Ishikawa (cell line): ENCODE data around the gene NOL4L.

Source experiments
- CEBPB ChIP-seq: IDR thresholded peaks from 2 replicates; pipeline ENCODE4 v1.6.1; 2012
- CREB1 ChIP-seq: IDR thresholded peaks from 2 replicates; pipeline ENCODE4 v1.6.1; 2012; ENCODE audit warnings: low read depth
- EGR1 ChIP-seq: IDR thresholded peaks from 2 replicates; pipeline ENCODE4 v1.6.1; 2012
- EP300 ChIP-seq: IDR thresholded peaks from 2 replicates; pipeline ENCODE4 v1.6.1; 2012; ENCODE audit warnings: borderline replicate concordance
- FOXM1 ChIP-seq: IDR thresholded peaks from 2 replicates; pipeline ENCODE4 v1.6.1; 2012; ENCODE audit warnings: low read depth, borderline replicate concordance
- MAX ChIP-seq: IDR thresholded peaks from 2 replicates; pipeline ENCODE4 v1.6.1; 2012
- NFIC ChIP-seq: IDR thresholded peaks from 2 replicates; pipeline ENCODE4 v1.6.1; 2012
- RAD21 ChIP-seq: IDR thresholded peaks from 2 replicates; pipeline ENCODE4 v1.6.1; 2012; ENCODE audit warnings: low read depth
- TAF1 ChIP-seq: IDR thresholded peaks from 2 replicates; pipeline ENCODE4 v1.6.1; 2012; ENCODE audit warnings: low read depth, mild to moderate bottlenecking
- TCF12 ChIP-seq: IDR thresholded peaks from 2 replicates; pipeline ENCODE4 v1.6.1; 2012; ENCODE audit warnings: low read depth
- TEAD4 ChIP-seq: IDR thresholded peaks from 2 replicates; pipeline ENCODE4 v1.6.1; 2012
- YY1 ChIP-seq: IDR thresholded peaks from 2 replicates; pipeline ENCODE4 v1.6.1; 2012; ENCODE audit warnings: low read depth
- ZBTB7A ChIP-seq: IDR thresholded peaks from 2 replicates; pipeline ENCODE4 v1.6.1; 2012; ENCODE audit warnings: low read depth
- TF ChIP-seq, protein P1 (sequence below): IDR thresholded peaks from 2 replicates; pipeline ENCODE4 v1.6.1; 2012
- TF ChIP-seq, protein P2 (sequence below): IDR thresholded peaks from 2 replicates; pipeline ENCODE4 v1.6.1; 2012; ENCODE audit warnings: low read depth, mild to moderate bottlenecking

NOL4L gene

GRCh38 chr20:32581839-32582658 is 3.1 kb downstream of the NOL4L start:
- TF ChIP-seq, protein P1, sequence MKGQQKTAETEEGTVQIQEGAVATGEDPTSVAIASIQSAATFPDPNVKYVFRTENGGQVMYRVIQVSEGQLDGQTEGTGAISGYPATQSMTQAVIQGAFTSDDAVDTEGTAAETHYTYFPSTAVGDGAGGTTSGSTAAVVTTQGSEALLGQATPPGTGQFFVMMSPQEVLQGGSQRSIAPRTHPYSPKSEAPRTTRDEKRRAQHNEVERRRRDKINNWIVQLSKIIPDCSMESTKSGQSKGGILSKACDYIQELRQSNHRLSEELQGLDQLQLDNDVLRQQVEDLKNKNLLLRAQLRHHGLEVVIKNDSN, result no peak
- TF ChIP-seq EGR1, result no peak
- TF ChIP-seq CREB1, result no peak
- TF ChIP-seq RAD21, result no peak
- TF ChIP-seq, protein P2, sequence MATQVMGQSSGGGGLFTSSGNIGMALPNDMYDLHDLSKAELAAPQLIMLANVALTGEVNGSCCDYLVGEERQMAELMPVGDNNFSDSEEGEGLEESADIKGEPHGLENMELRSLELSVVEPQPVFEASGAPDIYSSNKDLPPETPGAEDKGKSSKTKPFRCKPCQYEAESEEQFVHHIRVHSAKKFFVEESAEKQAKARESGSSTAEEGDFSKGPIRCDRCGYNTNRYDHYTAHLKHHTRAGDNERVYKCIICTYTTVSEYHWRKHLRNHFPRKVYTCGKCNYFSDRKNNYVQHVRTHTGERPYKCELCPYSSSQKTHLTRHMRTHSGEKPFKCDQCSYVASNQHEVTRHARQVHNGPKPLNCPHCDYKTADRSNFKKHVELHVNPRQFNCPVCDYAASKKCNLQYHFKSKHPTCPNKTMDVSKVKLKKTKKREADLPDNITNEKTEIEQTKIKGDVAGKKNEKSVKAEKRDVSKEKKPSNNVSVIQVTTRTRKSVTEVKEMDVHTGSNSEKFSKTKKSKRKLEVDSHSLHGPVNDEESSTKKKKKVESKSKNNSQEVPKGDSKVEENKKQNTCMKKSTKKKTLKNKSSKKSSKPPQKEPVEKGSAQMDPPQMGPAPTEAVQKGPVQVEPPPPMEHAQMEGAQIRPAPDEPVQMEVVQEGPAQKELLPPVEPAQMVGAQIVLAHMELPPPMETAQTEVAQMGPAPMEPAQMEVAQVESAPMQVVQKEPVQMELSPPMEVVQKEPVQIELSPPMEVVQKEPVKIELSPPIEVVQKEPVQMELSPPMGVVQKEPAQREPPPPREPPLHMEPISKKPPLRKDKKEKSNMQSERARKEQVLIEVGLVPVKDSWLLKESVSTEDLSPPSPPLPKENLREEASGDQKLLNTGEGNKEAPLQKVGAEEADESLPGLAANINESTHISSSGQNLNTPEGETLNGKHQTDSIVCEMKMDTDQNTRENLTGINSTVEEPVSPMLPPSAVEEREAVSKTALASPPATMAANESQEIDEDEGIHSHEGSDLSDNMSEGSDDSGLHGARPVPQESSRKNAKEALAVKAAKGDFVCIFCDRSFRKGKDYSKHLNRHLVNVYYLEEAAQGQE, result no peak
- TF ChIP-seq CEBPB, result no peak

DNA sequence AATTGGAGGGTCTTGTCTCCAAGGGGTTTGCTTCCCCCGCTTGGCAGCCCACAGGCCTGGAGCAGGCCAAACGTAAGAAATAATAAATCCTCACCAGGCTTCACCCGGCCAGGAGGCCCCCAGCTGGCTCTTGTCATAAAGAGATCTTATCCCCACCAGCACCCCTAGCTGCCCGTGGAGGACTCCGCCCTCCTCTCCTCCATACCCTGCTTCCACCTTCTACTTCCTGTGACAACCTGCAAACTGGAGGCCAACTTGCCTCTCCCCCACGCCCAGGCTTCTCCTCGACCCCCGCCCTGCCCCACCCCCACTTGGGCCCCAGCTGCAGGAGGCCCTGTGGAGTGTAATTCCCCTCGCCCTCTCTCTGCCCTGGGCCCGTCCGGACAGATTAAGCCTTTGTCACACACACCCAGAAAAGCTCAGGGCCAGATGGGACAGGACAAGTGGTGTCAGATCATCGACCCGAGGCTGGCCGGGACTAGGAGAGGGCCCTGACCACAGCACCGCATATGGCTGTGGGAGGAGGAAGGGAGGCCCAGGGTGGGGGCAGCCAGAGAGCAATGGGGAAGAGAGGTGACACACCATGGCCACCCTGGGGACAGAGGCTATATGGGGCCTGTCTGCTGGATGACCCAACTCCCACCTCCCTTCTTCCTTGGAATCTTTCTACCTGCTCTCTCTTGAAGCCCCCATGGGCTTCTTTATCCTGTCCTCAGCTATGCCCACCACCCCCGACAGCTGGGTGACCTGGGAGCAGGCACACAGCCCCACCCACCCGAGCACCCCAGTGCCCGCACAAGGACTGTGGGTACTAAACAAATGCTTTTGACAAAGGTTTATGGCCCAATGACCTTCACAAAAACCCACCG is 3.9 kb downstream of the NOL4L start:
- TF ChIP-seq FOXM1 (no peak), ZBTB7A (no peak)

GRCh38 chr20:32580219-32580969 is 4.7 kb downstream of the NOL4L start:
- TF ChIP-seq CREB1, result no peak
- TF ChIP-seq EGR1, result no peak
- TF ChIP-seq CEBPB, result no peak
- no peak for TF ChIP-seq TAF1
- no peak for TF ChIP-seq TCF12
- no peak for TF ChIP-seq ZBTB7A
- TF ChIP-seq YY1, result no peak
- no peak for TF ChIP-seq FOXM1
- no peak for TF ChIP-seq EP300
- TF ChIP-seq RAD21, result no peak
- TF ChIP-seq NFIC, result no peak
- TF ChIP-seq MAX, result no peak
- TF ChIP-seq, protein P1, result no peak
- TF ChIP-seq, protein P2, result no peak
- no peak for TF ChIP-seq TEAD4

- TF ChIP-seq NFIC (no peak), CEBPB (no peak), TEAD4 (no peak), FOXM1 (no peak), MAX (no peak), CREB1 (no peak), EP300 (no peak), TAF1 (no peak), YY1 (no peak), RAD21 (no peak)
Measured at GRCh38 chr20:32578840-32579390, 6.2 kb downstream of the NOL4L start.

- TF ChIP-seq RAD21 (no peak), CREB1 (no peak), EP300 (no peak), YY1 (no peak), EGR1 (no peak), MAX (no peak), ZBTB7A (no peak), NFIC (no peak)
- TF ChIP-seq, protein P2, result no peak
Measured at GRCh38 chr20:32577657-32578056, 7.5 kb downstream of the NOL4L start.
